GM19239 (cell line): ENCODE results near the gene CTSC.
A peak's percentile ranks its signal among the peaks of the same experiment; 100 is the strongest.
"Not testable (repeated sequence)": the region's sequence is repeated elsewhere in the genome, so short reads cannot be mapped to it uniquely, and the experiment has no call there.

Experiments used
- DNase-seq: peaks from one replicate; pipeline ENCODE4 v3.0.0; 2011; ENCODE audit warnings: low spot score; ENCODE audit not compliant: insufficient read length
- FAIRE-seq: peaks from 2 replicates; lab custom pipeline; 2011; peaks lifted over from hg19 to GRCh38; lab: Jason Lieb, UNC

Gene CTSC

DNA sequence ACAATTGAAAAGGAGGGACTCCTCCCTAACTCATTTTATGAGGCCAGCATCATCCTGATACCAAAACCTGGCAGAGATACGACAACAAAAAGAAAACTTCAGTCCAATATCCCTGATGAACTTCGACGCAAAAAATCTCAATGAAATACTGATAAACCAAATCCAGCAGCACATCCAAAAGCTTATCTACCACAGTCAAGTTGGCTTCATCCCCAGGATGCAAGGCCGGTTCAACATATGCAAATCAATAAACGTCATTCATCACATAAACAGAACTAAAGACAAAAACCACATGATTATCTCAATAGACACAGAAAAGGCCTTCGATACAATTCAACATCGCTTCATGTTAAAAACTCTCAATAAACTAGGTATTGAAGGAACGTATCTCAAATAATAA lies 14.7 kb downstream of the CTSC start:
- FAIRE-seq, DNase-seq: not testable (repeated sequence)

- peak; percentile 14 for FAIRE-seq
- not testable (repeated sequence) for DNase-seq
Observed at GRCh38 chr11:88321412-88321811, 16.1 kb downstream of the CTSC start.

DNA sequence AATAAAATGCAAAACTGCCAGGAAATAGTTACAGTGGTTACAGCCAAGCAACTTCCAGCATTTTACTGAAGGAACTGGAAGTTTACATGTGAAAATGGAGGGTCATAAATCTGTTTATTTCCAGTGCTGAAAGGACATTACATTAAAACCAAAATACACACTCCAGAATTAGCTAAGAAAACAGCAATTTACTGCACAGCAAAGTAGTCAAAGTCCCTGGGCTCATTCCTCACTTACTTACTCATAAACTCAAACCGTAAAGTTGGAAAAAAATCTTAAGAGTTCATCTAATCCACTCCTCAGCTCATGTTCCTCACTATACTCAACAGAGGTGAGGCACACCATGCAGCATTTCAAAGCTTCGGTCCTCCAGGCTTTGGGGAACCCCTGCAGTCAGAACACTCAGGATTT lies 17.4 kb downstream of the CTSC start:
- DNase-seq (no peak), FAIRE-seq (peak; percentile 21)

DNA sequence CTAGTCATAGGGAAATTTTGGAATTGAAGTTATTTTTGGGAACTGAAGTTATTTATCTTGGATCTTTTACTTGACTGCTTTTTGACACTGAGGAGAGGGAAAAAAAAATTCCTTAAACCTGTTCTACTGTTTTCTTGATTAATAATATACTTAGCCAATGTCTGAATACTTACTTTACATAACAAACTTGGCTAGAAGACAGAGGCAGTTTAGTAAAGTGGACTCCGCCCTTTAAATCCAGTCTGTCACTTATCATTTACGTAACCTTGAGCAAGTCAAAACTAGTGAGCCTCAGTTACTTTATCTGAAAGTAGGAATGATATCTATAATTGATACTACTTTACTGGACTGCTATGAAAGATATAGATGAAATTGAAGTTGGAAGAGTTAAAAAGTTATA lies 19.5 kb downstream of the CTSC start:
- FAIRE-seq (peak; percentile 28), DNase-seq (no peak)

GRCh38 chr11:88317536-88317935 lies 20.0 kb downstream of the CTSC start:
- FAIRE-seq (peak; percentile 45), DNase-seq (no peak)

- no peak for DNase-seq
- FAIRE-seq = peak; percentile 21
Observed at GRCh38 chr11:88315981-88316441, 21.5 kb downstream of the CTSC start.

DNA sequence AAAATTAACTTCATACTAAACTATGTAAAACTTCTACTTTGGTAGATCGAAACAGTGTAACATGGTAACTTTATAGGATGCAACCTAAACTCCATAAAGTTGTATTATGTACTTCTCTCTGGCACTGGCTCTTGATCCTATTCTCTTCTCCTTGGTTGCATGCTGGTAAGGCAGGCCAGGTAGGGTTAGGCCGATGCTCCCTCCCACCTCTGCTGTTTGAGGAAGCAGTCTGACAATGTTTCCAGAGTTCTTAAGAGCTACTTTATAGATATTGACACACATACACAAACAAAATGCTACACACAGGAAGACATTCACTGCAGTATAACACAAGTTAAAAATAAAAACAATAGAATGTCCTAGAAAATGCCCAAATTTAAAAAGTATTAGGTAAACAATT lies 22.5 kb downstream of the CTSC start:
- DNase-seq (no peak), FAIRE-seq (no peak)

DNA sequence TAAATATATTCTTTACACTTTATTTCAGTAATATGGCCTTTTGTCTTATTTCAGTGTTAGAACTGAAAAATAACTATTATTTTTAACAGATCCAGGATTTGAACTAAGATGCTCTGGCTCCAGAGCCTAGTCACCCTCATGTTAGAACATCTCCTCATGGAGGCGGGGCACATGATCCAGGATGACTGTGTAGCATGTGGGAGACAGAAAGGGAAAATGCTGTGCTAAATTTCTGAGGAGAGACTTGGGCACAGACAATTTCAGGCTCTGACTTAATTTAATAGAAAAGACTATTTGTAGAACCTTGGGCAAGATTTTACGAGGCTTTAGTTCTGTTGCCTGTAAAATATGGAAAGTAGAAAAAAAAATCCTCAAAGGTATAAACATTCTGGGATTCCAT lies 24.1 kb downstream of the CTSC start:
- no peak for FAIRE-seq
- DNase-seq = no peak

DNA sequence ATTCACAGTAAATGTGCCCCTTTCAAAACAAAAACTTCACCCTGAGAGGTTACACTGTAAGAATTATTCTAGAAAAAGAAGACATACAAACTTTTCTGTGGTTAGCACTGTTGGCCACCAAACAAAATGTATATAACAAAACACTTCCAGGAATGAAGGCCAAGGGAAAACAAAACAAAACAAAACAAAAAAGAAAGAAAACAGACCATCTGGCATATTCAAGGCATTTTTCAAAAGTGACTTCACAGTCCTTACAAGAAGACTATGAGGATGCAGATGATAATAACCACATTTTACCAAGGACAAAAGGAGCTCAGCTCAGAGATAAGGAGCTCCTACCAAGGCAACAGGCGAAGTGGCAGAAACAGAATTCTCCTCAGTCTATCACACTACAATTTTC lies 24.9 kb downstream of the CTSC start:
- no peak for DNase-seq
- no peak for FAIRE-seq

- FAIRE-seq (peak; percentile 23), DNase-seq (no peak)
Observed at GRCh38 chr11:88310246-88310645, 27.3 kb downstream of the CTSC start.

DNA sequence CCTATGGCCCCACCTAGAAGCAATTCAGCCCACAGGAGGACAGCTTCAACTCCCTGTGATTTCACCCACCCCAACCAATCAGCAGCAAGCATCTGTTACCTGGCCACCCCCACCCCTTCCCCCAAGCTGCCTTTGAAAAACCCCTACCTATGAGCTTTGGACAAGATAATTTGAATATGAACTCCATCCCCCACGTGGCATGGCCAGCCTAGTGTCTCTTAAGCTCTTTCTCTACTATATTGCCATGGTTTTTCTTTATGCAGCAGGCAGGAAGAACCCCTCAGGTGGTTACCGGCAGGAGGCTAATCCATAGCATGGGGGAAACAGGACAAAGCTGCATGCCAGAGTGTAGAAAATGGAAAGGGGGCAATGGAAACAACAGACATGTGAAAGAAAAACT lies 29.0 kb downstream of the CTSC start:
- no peak for FAIRE-seq
- no peak for DNase-seq

GRCh38 chr11:88307749-88308425 lies 29.6 kb downstream of the CTSC start:
- no peak for DNase-seq
- peak; percentile 91 for FAIRE-seq

GRCh38 chr11:88306785-88307184 lies 30.8 kb downstream of the CTSC start:
- FAIRE-seq (no peak), DNase-seq (no peak)

GRCh38 chr11:88305430-88305829 lies 32.1 kb downstream of the CTSC start:
- FAIRE-seq = no peak
- no peak for DNase-seq

- DNase-seq (no peak), FAIRE-seq (no peak)
Observed at GRCh38 chr11:88304352-88304751, 33.2 kb downstream of the CTSC start.

DNA sequence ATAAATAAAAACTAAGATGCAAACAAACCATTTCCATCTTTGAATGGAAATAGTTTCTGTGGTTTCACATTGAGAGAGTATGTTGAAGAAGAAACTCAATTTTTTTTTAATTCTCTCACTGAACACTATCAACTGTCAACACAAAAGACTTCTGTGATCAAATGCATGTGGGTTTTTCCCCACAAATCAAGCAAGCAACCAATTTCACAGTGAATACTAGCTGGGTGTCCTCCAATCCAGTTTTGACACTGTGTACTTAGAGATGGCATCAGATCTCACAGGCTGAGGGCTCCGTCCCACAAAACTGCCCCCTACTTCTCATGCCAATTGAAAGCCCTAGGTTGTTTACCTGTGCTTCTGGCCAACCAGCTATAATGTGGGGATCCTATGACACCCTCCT lies 34.5 kb downstream of the CTSC start:
- FAIRE-seq (peak; percentile 40), DNase-seq (no peak)

DNA sequence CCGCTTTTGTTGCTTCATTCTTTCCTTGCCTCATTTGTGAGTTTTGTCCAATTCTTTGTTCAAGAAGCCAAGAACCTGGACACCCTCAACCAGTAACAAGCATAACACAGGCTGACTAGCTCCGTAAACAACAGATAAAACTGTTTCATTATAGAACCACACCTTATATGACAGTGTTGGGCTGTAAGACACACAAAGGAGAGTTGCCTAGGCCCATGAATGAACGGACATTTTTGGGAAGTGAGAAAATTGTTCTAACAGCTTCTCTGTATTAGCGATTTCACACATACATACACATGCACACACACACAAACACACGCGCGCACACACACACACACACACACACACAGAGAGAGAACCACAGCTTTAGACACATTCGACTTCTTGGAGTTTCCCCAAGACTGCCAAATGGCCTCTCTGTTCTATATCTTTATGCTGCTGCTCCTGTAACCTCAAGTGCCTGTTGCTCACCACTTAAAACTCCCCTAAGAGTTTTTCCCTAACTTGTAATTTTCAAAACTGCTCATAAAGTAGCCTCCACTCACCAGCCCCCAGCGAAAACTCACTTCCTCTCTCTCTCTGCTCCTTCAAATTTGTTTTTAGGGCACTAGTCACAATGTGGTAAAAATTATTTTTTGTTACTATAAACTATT lies 35.9 kb downstream of the CTSC start:
- no peak for DNase-seq
- peak; percentile 96 for FAIRE-seq

GRCh38 chr11:88300888-88301487 lies 36.5 kb downstream of the CTSC start:
- FAIRE-seq = no peak
- no peak for DNase-seq

- FAIRE-seq (no peak), DNase-seq (no peak)
Observed at GRCh38 chr11:88297863-88298262, 39.7 kb downstream of the CTSC start.

GRCh38 chr11:88297421-88297820 lies 40.1 kb downstream of the CTSC start:
- FAIRE-seq (no peak), DNase-seq (no peak)

GRCh38 chr11:88295028-88295427 lies 42.5 kb downstream of the CTSC start:
- DNase-seq (no peak), FAIRE-seq (peak; percentile 31)
